GM10266 (cell line): ENCODE measurements around the gene ENG.
A peak's percentile ranks its signal among the peaks of the same experiment; 100 is the strongest.

Experiments
- DNase-seq: peaks from one replicate; pipeline ENCODE4 v3.0.0; 2012; ENCODE audit errors: extremely low spot score
- CTCF ChIP-seq: IDR thresholded peaks from 2 replicates; pipeline ENCODE4 v1.5.1; 2012; ENCODE audit warnings: mild to moderate bottlenecking, low read depth; ENCODE audit not compliant: control insufficient read depth, insufficient read depth; ENCODE audit errors: missing control alignments

Gene ENG

GRCh38 chr9:127825319-127826051 is 29.0 kb downstream of the ENG start:
- no peak for DNase-seq
- peak; percentile 20 for TF ChIP-seq CTCF

- TF ChIP-seq CTCF, result no peak
- no peak for DNase-seq
Measured at GRCh38 chr9:127822108-127822507, 32.4 kb downstream of the ENG start.

- DNase-seq, result no peak
- TF ChIP-seq CTCF, result no peak
Measured at GRCh38 chr9:127818574-127818973, 35.9 kb downstream of the ENG start.

GRCh38 chr9:127817881-127818434 is 36.5 kb downstream of the ENG start:
- no peak for DNase-seq
- TF ChIP-seq CTCF, result no peak

- TF ChIP-seq CTCF, result no peak
- DNase-seq, result no peak
Measured at GRCh38 chr9:127816728-127817127, 37.7 kb downstream of the ENG start.

GRCh38 chr9:127816362-127816725 is 38.1 kb downstream of the ENG start:
- TF ChIP-seq CTCF, result no peak
- DNase-seq, result no peak
